ENCODE measurements around the gene RTTN. TPM values are rescaled to one million over a fixed set of nuclear protein-coding genes. Genes with fewer than 3 reads are reported as not detected.
"Not testable (repeated sequence)": the region's sequence is repeated elsewhere in the genome, so short reads cannot be mapped to it uniquely, and the experiment has no call there.

RTTN gene
- total RNA-seq, 1 donor from 2014 or later: 12.1 TPM

GRCh38 chr18:70124139-70124538 is 81.3 kb downstream of the RTTN start:
- no peak overlapping the region for H3K4me3 ChIP-seq (ENCODE audit: low read depth, low read length)
- no peak for DNase-seq (ENCODE audit: low read depth)
- TF ChIP-seq CTCF (conservative IDR thresholded peaks at IDR 0.05; ENCODE audit: low read depth, low read length): no peak

GRCh38 chr18:70121842-70122241 is 83.6 kb downstream of the RTTN start:
- DNase-seq (ENCODE audit: low read depth): no peak
- TF ChIP-seq CTCF (conservative IDR thresholded peaks at IDR 0.05; ENCODE audit: low read depth, low read length): no peak
- no peak overlapping the region for H3K4me3 ChIP-seq (ENCODE audit: low read depth, low read length)

- H3K4me3 ChIP-seq (ENCODE audit: low read depth, low read length): no peak overlapping the region
- no peak for DNase-seq (ENCODE audit: low read depth)
- no peak for TF ChIP-seq CTCF (conservative IDR thresholded peaks at IDR 0.05; ENCODE audit: low read depth, low read length)
Measured at GRCh38 chr18:70116949-70117348, 88.5 kb downstream of the RTTN start.

- DNase-seq (ENCODE audit: low read depth): no peak
- TF ChIP-seq CTCF (conservative IDR thresholded peaks at IDR 0.05; ENCODE audit: low read depth, low read length): no peak
- H3K4me3 ChIP-seq (ENCODE audit: low read depth, low read length): no peak overlapping the region
Measured at GRCh38 chr18:70113511-70113910, 92.0 kb downstream of the RTTN start.

GRCh38 chr18:70110678-70111077 is 94.8 kb downstream of the RTTN start:
- DNase-seq (ENCODE audit: low read depth): no peak
- no peak overlapping the region for H3K4me3 ChIP-seq (ENCODE audit: low read depth, low read length)
- TF ChIP-seq CTCF (conservative IDR thresholded peaks at IDR 0.05; ENCODE audit: low read depth, low read length): no peak

- H3K4me3 ChIP-seq (ENCODE audit: low read depth, low read length): no peak overlapping the region
- TF ChIP-seq CTCF (conservative IDR thresholded peaks at IDR 0.05; ENCODE audit: low read depth, low read length): no peak
- no peak for DNase-seq (ENCODE audit: low read depth)
Measured at GRCh38 chr18:70107091-70107490, 98.4 kb downstream of the RTTN start.

- H3K4me3 ChIP-seq (ENCODE audit: low read depth, low read length); DNase-seq (ENCODE audit: low read depth): not testable (repeated sequence)
Measured at GRCh38 chr18:70102854-70103253, 102.6 kb downstream of the RTTN start.

- no peak overlapping the region for H3K4me3 ChIP-seq (ENCODE audit: low read depth, low read length)
- DNase-seq (ENCODE audit: low read depth): no peak
- no peak for TF ChIP-seq CTCF (conservative IDR thresholded peaks at IDR 0.05; ENCODE audit: low read depth, low read length)
Measured at GRCh38 chr18:70089858-70090257, 115.6 kb downstream of the RTTN start.

Measured in epithelial cell of proximal tubule (primary cell).